ACHN (cell line): ENCODE data around the gene LAMTOR1.

ENCODE experiments used
- DNase-seq: peaks from one replicate; pipeline ENCODE4 v3.0.0-alpha.2; 2015
- in situ Hi-C: cut with HindIII; loops from 2 replicates; pipeline ENCODE4 v1.10.0; 2017; ENCODE audit warnings: low sequenced_read_pairs, low pct_ligation_motif_present, low pct_unique_long_range_greater_than_20kb

LAMTOR1 gene

GRCh38 chr11:72088076-72088808 lies 14.9 kb downstream of the LAMTOR1 start:
- in situ Hi-C loops, result no loop called here
- no peak for DNase-seq

- in situ Hi-C loops, result no loop called here
- no peak for DNase-seq
Observed at GRCh38 chr11:72085621-72086351, 17.3 kb downstream of the LAMTOR1 start.

- DNase-seq, result no peak
- in situ Hi-C loops, result no loop called here
Observed at GRCh38 chr11:72084965-72085364, 18.1 kb downstream of the LAMTOR1 start.

- in situ Hi-C loops, result no loop called here
- no peak for DNase-seq
Observed at GRCh38 chr11:72084076-72084475, 19.0 kb downstream of the LAMTOR1 start.

- in situ Hi-C loops, result no loop called here
- no peak for DNase-seq
Observed at GRCh38 chr11:72083414-72083813, 19.7 kb downstream of the LAMTOR1 start.

GRCh38 chr11:72081821-72082453 lies 21.2 kb downstream of the LAMTOR1 start:
- in situ Hi-C loops, result no loop called here
- no peak for DNase-seq

- no peak for DNase-seq
- in situ Hi-C loops, result no loop called here
Observed at GRCh38 chr11:72081184-72081644, 21.9 kb downstream of the LAMTOR1 start.

GRCh38 chr11:72080326-72081183 lies 22.5 kb downstream of the LAMTOR1 start, which contains the start of the genes LRRC51 and NUMA1:
Gene LRRC51, plus strand, starts transcription at chr11:72080850. Its CDS starts 8,234 bp downstream, at chr11:72089084.
Gene NUMA1, minus strand, starts transcription at chr11:72080542. Its CDS starts 44,599 bp downstream, at chr11:72035943.
- peak; percentile 99 for DNase-seq
- in situ Hi-C loops, result no loop called here

- peak; percentile 14 for DNase-seq
- in situ Hi-C loops, result no loop called here
Observed at GRCh38 chr11:72079819-72080325, 23.2 kb downstream of the LAMTOR1 start.

- in situ Hi-C loops, result no loop called here
- no peak for DNase-seq
Observed at GRCh38 chr11:72078477-72078876, 24.6 kb downstream of the LAMTOR1 start.

- in situ Hi-C loops, result no loop called here
- no peak for DNase-seq
Observed at GRCh38 chr11:72075756-72076155, 27.3 kb downstream of the LAMTOR1 start.

- in situ Hi-C loops, result no loop called here
- peak; percentile 53 for DNase-seq
Observed at GRCh38 chr11:72075109-72075508, 28.0 kb downstream of the LAMTOR1 start.

GRCh38 chr11:72072348-72072747 lies 30.7 kb downstream of the LAMTOR1 start:
- in situ Hi-C loops, result no loop called here
- peak; percentile 61 for DNase-seq

- in situ Hi-C loops, result no loop called here
Observed at GRCh38 chr11:72070491-72070890, 32.6 kb downstream of the LAMTOR1 start.

GRCh38 chr11:72069787-72070251 lies 33.3 kb downstream of the LAMTOR1 start:
- in situ Hi-C loops, result no loop called here
- DNase-seq, result peak; percentile 89

More at GRCh38 chr11:72070491-72070890, 32.6 kb downstream of the LAMTOR1 start:
- peak; percentile 43 for DNase-seq

GRCh38 chr11:72069200-72069599 lies 33.9 kb downstream of the LAMTOR1 start:
- in situ Hi-C loops, result no loop called here
- no peak for DNase-seq

- DNase-seq, result no peak
- in situ Hi-C loops, result no loop called here
Observed at GRCh38 chr11:72067676-72068075, 35.4 kb downstream of the LAMTOR1 start.

- no peak for DNase-seq
- in situ Hi-C loops, result no loop called here
Observed at GRCh38 chr11:72067266-72067665, 35.8 kb downstream of the LAMTOR1 start.
